Tibial nerve (tissue), 3 donors: ENCODE data around the gene RNF103.

ENCODE experiments used
- CTCF ChIP-seq, 5 experiments: fragments of 200-600 bp in 3 of 5; fragments of 450-650 bp in 2 of 5; sonication (generic) in 3 of 5; IDR thresholded peaks; one replicate each; pipeline ENCODE4 v1.5.1; 2016 to 2019; ENCODE audit warnings: antibody characterized with exemption in 5 of 5, mild to moderate bottlenecking in 3 of 5, moderate library complexity in 2 of 5
- POLR2A ChIP-seq, 2 donors: fragments of 450-650 bp; IDR thresholded peaks; one replicate each; pipeline ENCODE4 v1.6.1; 2017; ENCODE audit warnings: antibody characterized with exemption in 2 of 2, mild to moderate bottlenecking in 2 of 2, moderate library complexity in 2 of 2

GRCh38 chr2:86570059-86570458 is 53.6 kb downstream of the RNF103 start:
- TF ChIP-seq CTCF (IDR thresholded peaks at IDR 0.05) (no peak), POLR2A (IDR thresholded peaks at IDR 0.05) (no peak)
